Pulmonary artery endothelial cell (primary cell): ENCODE data around the gene RAB43. TPM values are rescaled to one million over a fixed set of nuclear protein-coding genes. Genes with fewer than 3 reads are reported as not detected.
"Not testable (repeated sequence)": the region's sequence is repeated elsewhere in the genome, so short reads cannot be mapped to it uniquely, and the experiment has no call there.

ENCODE experiments used
- DNase-seq: peaks from one replicate; pipeline ENCODE4 v3.0.0-alpha.2; 2011; ENCODE audit warnings: low read depth, low spot score
- total RNA-seq: library from RNA; depleted of rRNA; stranded (reverse); fragments of >200 nt; gene quantifications from 2 replicates; pipeline ENCODE4 v1.2.3, GENCODE V29; 2014

The RAB43 gene
- total RNA-seq, 1 donor from 2014 or later = 27.7 TPM

- no peak for DNase-seq
Observed at GRCh38 chr3:129122412-129123011, 908 bp upstream of the RAB43 start.

- no peak for DNase-seq
Observed at GRCh38 chr3:129121016-129121791, 400 bp downstream of the RAB43 start.

- DNase-seq = peak; percentile 66
Observed at GRCh38 chr3:129120254-129121004, 1.2 kb downstream of the RAB43 start.

GRCh38 chr3:129119365-129120100 is 2.1 kb downstream of the RAB43 start:
- DNase-seq = no peak

GRCh38 chr3:129118745-129119144 is 2.9 kb downstream of the RAB43 start:
- DNase-seq = no peak

- DNase-seq = no peak
Observed at GRCh38 chr3:129117134-129117533, 4.5 kb downstream of the RAB43 start.

GRCh38 chr3:129116482-129116946 is 5.1 kb downstream of the RAB43 start:
- no peak for DNase-seq

GRCh38 chr3:129114455-129114854 is 7.1 kb downstream of the RAB43 start:
- no peak for DNase-seq

- DNase-seq = no peak
Observed at GRCh38 chr3:129112308-129113052, 9.1 kb downstream of the RAB43 start.

GRCh38 chr3:129111076-129111780 is 10.4 kb downstream of the RAB43 start:
- not testable (repeated sequence) for DNase-seq

- no peak for DNase-seq
Observed at GRCh38 chr3:129107793-129108192, 13.8 kb downstream of the RAB43 start.

GRCh38 chr3:129106866-129107565 is 14.6 kb downstream of the RAB43 start:
- no peak for DNase-seq

GRCh38 chr3:129106320-129106719 is 15.3 kb downstream of the RAB43 start:
- no peak for DNase-seq

GRCh38 chr3:129105862-129106261 is 15.7 kb downstream of the RAB43 start:
- no peak for DNase-seq

- DNase-seq = no peak
Observed at GRCh38 chr3:129104498-129105079, 17.0 kb downstream of the RAB43 start.

- no peak for DNase-seq
Observed at GRCh38 chr3:129104051-129104450, 17.6 kb downstream of the RAB43 start.

- DNase-seq = no peak
Observed at GRCh38 chr3:129103296-129103695, 18.3 kb downstream of the RAB43 start.

GRCh38 chr3:129101370-129102138 is 20.1 kb downstream of the RAB43 start:
- no peak for DNase-seq
